ENCODE results near the gene C19orf53. TPM values are rescaled to one million over a fixed set of nuclear protein-coding genes. Genes with fewer than 3 reads are reported as not detected.

The C19orf53 gene
- total and polyA plus RNA-seq, 10 of the 15 experiments (the other 5 are each of a cell fraction or from before 2014, with no cell fraction given) = 109 to 449 (median 218) TPM

GRCh38 chr19:13795595-13796300 is 21.5 kb downstream of the C19orf53 start (continued):
- TF ChIP-seq EGR1 (IDR thresholded peaks at IDR 0.05; ENCODE audit: borderline replicate concordance in 1 of 2, low read depth in 2 of 2, low read length in 2 of 2) (peak in 1 of 2 experiments; percentile 58; a peak in 1 of 3 replicates), EED (IDR thresholded peaks at IDR 0.05; ENCODE audit: low read depth) (no peak), YY1 (IDR thresholded peaks at IDR 0.05; ENCODE audit: low read depth, low read length) (0 out of 2 replicates have a peak, but pooled peaks have one; percentile 23), IKZF2 (IDR thresholded peaks at IDR 0.05) (no peak), JUNB (IDR thresholded peaks at IDR 0.05) (no peak), CHD1 (IDR thresholded peaks at IDR 0.05; ENCODE audit: low read depth, low read length) (0 out of 2 replicates have a peak, but pooled peaks have one; percentile 73), IKZF1 (conservative IDR thresholded peaks at IDR 0.05) (peak; percentile 47), RCOR1 (conservative IDR thresholded peaks at IDR 0.05; ENCODE audit: low read depth, low read length) (no peak), ZNF592 (IDR thresholded peaks at IDR 0.05) (no peak), CREB1 (IDR thresholded peaks at IDR 0.05; ENCODE audit: low read depth) (no peak), ATF2 (IDR thresholded peaks at IDR 0.05; ENCODE audit: low read length) (no peak), STAT1 (conservative IDR thresholded peaks at IDR 0.05) (no peak), HDAC6 (IDR thresholded peaks at IDR 0.05; ENCODE audit: unreplicated experiment) (no peak), GATAD2B (conservative IDR thresholded peaks at IDR 0.05; ENCODE audit: low read depth) (peak; percentile 95), MTA3 (IDR thresholded peaks at IDR 0.05; ENCODE audit: borderline replicate concordance, low read length) (no peak), SMAD5 (IDR thresholded peaks at IDR 0.05; ENCODE audit: low read depth) (no peak), ATF3 (IDR thresholded peaks at IDR 0.05; ENCODE audit: borderline replicate concordance, extremely low read depth, low read depth, low read length) (no peak), YBX1 (IDR thresholded peaks at IDR 0.05) (no peak)
- TF ChIP-seq, protein P1, sequence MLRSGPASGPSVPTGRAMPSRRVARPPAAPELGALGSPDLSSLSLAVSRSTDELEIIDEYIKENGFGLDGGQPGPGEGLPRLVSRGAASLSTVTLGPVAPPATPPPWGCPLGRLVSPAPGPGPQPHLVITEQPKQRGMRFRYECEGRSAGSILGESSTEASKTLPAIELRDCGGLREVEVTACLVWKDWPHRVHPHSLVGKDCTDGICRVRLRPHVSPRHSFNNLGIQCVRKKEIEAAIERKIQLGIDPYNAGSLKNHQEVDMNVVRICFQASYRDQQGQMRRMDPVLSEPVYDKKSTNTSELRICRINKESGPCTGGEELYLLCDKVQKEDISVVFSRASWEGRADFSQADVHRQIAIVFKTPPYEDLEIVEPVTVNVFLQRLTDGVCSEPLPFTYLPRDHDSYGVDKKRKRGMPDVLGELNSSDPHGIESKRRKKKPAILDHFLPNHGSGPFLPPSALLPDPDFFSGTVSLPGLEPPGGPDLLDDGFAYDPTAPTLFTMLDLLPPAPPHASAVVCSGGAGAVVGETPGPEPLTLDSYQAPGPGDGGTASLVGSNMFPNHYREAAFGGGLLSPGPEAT (IDR thresholded peaks at IDR 0.05; ENCODE audit: low read depth) = no peak
- TF ChIP-seq, protein P2, sequence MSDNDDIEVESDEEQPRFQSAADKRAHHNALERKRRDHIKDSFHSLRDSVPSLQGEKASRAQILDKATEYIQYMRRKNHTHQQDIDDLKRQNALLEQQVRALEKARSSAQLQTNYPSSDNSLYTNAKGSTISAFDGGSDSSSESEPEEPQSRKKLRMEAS (IDR thresholded peaks at IDR 0.05; ENCODE audit: low read depth, low read length) = no peak

All from GM12878 (cell line).